ENCODE results near the gene VEPH1. TPM values are rescaled to one million over a fixed set of nuclear protein-coding genes. Genes with fewer than 3 reads are reported as not detected.
A peak's percentile ranks its signal among the peaks of the same experiment; 100 is the strongest.

Gene VEPH1
- total and polyA plus RNA-seq, 9 of the 15 experiments (the other 6 are each of a cell fraction or from before 2014, with no cell fraction given), result 4.5 to 15.6 (median 5.8) TPM

DNA sequence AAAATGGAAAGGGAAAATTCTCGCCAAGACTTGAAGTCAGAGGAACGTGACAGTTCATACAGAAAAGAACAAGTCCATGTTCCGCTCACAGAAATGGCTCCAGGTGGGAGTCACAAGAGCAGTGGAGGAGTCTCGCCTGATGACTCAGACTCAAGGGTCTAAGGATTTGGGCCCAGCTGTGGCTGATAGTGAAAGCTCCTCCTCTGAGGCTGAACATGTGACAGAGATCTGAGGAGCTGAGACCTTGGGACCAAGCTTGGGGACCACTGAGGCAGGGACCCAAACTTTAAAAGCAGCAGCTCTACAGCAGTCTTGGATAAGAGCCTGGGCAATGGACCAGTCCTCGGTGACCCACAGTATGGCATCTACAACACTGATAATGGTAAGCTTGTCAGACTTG, 9.3 kb upstream of the VEPH1 start (continued):
- TF ChIP-seq MEF2A (IDR thresholded peaks at IDR 0.05; ENCODE audit: control insufficient read depth, low read depth, low read length), result no peak
- no peak for TF ChIP-seq FOXK1 (CRISPR knock-in tag; IDR thresholded peaks at IDR 0.05; ENCODE audit: borderline replicate concordance)
- TF ChIP-seq HLTF (IDR thresholded peaks at IDR 0.05), result no peak
- TF ChIP-seq, protein P1, sequence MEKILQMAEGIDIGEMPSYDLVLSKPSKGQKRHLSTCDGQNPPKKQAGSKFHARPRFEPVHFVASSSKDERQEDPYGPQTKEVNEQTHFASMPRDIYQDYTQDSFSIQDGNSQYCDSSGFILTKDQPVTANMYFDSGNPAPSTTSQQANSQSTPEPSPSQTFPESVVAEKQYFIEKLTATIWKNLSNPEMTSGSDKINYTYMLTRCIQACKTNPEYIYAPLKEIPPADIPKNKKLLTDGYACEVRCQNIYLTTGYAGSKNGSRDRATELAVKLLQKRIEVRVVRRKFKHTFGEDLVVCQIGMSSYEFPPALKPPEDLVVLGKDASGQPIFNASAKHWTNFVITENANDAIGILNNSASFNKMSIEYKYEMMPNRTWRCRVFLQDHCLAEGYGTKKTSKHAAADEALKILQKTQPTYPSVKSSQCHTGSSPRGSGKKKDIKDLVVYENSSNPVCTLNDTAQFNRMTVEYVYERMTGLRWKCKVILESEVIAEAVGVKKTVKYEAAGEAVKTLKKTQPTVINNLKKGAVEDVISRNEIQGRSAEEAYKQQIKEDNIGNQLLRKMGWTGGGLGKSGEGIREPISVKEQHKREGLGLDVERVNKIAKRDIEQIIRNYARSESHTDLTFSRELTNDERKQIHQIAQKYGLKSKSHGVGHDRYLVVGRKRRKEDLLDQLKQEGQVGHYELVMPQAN (IDR thresholded peaks at IDR 0.05; ENCODE audit: borderline replicate concordance), result no peak
- TF ChIP-seq SMAD2 (IDR thresholded peaks at IDR 0.05; ENCODE audit: low read depth, low read length), result no peak
- TF ChIP-seq ZNF431 (CRISPR knock-in tag; IDR thresholded peaks at IDR 0.05), result no peak
- TF ChIP-seq ZNF263 (CRISPR knock-in tag; IDR thresholded peaks at IDR 0.05; ENCODE audit: borderline replicate concordance), result peak; percentile 73; the same call in 1 of the 2 replicates
- TF ChIP-seq, protein P2, sequence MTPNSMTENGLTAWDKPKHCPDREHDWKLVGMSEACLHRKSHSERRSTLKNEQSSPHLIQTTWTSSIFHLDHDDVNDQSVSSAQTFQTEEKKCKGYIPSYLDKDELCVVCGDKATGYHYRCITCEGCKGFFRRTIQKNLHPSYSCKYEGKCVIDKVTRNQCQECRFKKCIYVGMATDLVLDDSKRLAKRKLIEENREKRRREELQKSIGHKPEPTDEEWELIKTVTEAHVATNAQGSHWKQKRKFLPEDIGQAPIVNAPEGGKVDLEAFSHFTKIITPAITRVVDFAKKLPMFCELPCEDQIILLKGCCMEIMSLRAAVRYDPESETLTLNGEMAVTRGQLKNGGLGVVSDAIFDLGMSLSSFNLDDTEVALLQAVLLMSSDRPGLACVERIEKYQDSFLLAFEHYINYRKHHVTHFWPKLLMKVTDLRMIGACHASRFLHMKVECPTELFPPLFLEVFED (CRISPR knock-in tag; conservative IDR thresholded peaks at IDR 0.05), result no peak
- peak; percentile 41; the same call in 1 of the 2 replicates for TF ChIP-seq MYC (IDR thresholded peaks at IDR 0.05; ENCODE audit: low read depth, low read length)
- TF ChIP-seq MYC (CRISPR knock-in tag; IDR thresholded peaks at IDR 0.05; ENCODE audit: borderline replicate concordance, low read depth), result no peak
- TF ChIP-seq, protein P3, sequence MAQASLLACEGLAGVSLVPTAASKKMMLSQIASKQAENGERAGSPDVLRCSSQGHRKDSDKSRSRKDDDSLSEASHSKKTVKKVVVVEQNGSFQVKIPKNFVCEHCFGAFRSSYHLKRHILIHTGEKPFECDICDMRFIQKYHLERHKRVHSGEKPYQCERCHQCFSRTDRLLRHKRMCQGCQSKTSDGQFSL (CRISPR knock-in tag; IDR thresholded peaks at IDR 0.05), result no peak
- TF ChIP-seq, protein P3 (tag; IDR thresholded peaks at IDR 0.05), result no peak
- no peak for TF ChIP-seq ILK (tag; IDR thresholded peaks at IDR 0.05; ENCODE audit: borderline replicate concordance, low read depth)
- no peak for TF ChIP-seq NELFE (IDR thresholded peaks at IDR 0.05; ENCODE audit: insufficient read depth, insufficient read length)
- TF ChIP-seq ZNF586 (CRISPR knock-in tag; conservative IDR thresholded peaks at IDR 0.05), result no peak
- peak; percentile 99 for TF ChIP-seq JUND (IDR thresholded peaks at IDR 0.05; ENCODE audit: borderline replicate concordance, low read depth, low read length)
- TF ChIP-seq JUND (tag; IDR thresholded peaks at IDR 0.05; ENCODE audit: borderline replicate concordance, low read depth, low read length), result peak; percentile 97; the same call in 2 of the 3 replicates
- no peak for TF ChIP-seq ZNF583 (CRISPR knock-in tag; IDR thresholded peaks at IDR 0.05)
- peak; percentile 23 for TF ChIP-seq TAF9B (IDR thresholded peaks at IDR 0.05; ENCODE audit: partially characterized antibody)
- TF ChIP-seq, protein P4, sequence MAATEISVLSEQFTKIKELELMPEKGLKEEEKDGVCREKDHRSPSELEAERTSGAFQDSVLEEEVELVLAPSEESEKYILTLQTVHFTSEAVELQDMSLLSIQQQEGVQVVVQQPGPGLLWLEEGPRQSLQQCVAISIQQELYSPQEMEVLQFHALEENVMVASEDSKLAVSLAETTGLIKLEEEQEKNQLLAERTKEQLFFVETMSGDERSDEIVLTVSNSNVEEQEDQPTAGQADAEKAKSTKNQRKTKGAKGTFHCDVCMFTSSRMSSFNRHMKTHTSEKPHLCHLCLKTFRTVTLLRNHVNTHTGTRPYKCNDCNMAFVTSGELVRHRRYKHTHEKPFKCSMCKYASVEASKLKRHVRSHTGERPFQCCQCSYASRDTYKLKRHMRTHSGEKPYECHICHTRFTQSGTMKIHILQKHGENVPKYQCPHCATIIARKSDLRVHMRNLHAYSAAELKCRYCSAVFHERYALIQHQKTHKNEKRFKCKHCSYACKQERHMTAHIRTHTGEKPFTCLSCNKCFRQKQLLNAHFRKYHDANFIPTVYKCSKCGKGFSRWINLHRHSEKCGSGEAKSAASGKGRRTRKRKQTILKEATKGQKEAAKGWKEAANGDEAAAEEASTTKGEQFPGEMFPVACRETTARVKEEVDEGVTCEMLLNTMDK (IDR thresholded peaks at IDR 0.05; ENCODE audit: borderline replicate concordance, insufficient read depth, low read depth, low read length, poor library complexity, severe bottlenecking), result no peak
- TF ChIP-seq ARID1B (IDR thresholded peaks at IDR 0.05), result peak; percentile 87
- TF ChIP-seq, protein P5, sequence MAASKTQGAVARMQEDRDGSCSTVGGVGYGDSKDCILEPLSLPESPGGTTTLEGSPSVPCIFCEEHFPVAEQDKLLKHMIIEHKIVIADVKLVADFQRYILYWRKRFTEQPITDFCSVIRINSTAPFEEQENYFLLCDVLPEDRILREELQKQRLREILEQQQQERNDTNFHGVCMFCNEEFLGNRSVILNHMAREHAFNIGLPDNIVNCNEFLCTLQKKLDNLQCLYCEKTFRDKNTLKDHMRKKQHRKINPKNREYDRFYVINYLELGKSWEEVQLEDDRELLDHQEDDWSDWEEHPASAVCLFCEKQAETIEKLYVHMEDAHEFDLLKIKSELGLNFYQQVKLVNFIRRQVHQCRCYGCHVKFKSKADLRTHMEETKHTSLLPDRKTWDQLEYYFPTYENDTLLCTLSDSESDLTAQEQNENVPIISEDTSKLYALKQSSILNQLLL (CRISPR knock-in tag; IDR thresholded peaks at IDR 0.05; ENCODE audit: borderline replicate concordance), result no peak
